HG03108 (cell line): ENCODE measurements around the gene GRAPL.
A peak's percentile ranks its signal among the peaks of the same experiment; 100 is the strongest.
"Not testable (repeated sequence)": the region's sequence is repeated elsewhere in the genome, so short reads cannot be mapped to it uniquely, and the experiment has no call there.

Source experiments
- ATAC-seq: cut with Tn5 transposase; IDR thresholded peaks from one replicate; pipeline ENCODE4 v1.9.1; 2021; ENCODE audit warnings: moderate library complexity; ENCODE audit not compliant: unreplicated experiment

The GRAPL gene

DNA sequence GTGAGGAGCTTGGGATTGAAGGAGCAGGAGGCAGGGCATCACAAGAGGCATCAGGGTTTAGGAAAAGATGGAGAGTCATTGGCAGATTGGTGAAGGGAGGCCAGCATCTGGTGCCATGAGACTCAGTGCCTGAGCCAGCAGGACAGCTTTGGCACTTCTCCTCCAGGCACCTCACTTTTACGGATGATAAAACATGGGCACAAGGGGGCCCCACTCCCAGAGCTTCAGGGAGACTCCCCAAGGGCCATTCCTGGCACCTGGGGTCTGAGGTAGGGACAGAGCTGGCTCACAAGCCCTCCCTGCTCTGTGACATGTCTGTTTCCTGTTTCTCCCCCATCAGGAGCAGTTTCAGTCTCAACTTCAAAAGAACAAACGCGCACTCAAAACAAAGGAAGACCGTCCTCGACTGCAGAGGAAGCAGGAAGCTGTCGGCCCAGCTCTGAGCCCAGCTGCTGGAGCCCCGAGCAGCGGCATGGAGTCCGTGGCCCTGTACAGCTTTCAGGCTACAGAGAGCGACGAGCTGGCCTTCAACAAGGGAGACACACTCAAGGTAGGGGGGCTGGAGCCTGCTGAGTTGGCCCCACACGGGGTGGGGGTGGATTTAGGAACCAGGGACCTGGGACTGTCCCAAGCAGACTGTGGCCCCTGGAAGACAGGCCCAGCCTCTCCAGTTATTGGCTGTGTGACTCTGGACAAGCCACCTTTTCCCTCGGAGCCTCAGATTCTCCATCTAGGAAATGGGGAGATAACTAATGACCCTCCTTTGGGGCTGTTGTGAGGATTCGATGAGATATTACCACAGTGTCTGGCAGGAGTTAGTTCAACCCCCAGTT, at the start of gene GRAPL:
GRAPL (plus strand) TSS at position 442 of the 833 bp plus-strand sequence; CDS start at position 473, 31 bp downstream.
- ATAC-seq = not testable (repeated sequence)

- not testable (repeated sequence) for ATAC-seq
Observed at GRCh38 chr17:19088804-19089685, 38.3 kb upstream of the GRAPL start.

- not testable (repeated sequence) for ATAC-seq
Observed at GRCh38 chr17:19090058-19090772, 37.2 kb upstream of the GRAPL start.

DNA sequence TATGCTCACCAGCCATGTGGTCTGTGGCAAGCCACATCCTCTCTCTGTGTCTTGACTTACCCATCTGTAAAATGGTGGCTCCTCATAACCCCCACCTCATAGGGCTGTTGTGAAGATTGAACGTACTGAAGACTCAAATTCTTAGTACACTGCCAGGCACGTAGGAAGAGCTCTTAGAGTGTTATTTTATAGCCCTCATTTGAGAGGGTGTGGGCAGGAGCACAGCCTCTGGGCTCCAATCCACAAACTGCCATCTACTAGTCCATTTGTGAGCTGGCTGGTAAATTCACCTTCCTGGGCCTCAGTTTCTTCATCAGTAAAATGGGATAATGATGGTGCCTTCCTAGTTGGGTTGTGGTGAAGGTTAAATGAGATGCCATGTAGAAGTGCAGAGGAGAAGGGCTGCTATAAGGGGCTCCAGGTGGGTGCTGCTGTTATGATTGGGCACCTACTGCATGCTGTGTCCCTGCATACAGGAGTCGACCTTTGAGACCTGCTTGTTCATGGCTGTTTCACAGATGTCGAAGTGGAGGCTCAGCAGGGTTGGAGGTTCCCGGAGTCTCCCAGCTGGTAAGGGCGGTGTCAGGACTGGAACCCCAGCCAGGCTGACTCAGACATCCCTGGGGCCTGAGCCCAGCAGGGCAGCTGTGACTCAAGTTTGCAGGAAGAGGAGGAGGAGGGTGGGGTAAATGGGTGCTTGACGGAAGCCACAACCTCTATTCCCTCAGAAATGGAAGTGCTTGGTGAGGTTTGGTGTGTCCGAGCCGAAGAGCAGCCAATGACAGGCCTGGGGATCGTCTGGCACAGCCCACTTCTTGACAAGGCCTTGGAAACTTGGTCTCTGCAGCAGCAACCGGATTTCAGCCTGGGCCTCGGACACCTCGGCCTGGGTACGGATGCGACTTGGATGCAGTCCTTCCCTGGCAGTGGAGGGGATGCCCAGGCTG, 34.4 kb upstream of the GRAPL start:
- not testable (repeated sequence) for ATAC-seq

DNA sequence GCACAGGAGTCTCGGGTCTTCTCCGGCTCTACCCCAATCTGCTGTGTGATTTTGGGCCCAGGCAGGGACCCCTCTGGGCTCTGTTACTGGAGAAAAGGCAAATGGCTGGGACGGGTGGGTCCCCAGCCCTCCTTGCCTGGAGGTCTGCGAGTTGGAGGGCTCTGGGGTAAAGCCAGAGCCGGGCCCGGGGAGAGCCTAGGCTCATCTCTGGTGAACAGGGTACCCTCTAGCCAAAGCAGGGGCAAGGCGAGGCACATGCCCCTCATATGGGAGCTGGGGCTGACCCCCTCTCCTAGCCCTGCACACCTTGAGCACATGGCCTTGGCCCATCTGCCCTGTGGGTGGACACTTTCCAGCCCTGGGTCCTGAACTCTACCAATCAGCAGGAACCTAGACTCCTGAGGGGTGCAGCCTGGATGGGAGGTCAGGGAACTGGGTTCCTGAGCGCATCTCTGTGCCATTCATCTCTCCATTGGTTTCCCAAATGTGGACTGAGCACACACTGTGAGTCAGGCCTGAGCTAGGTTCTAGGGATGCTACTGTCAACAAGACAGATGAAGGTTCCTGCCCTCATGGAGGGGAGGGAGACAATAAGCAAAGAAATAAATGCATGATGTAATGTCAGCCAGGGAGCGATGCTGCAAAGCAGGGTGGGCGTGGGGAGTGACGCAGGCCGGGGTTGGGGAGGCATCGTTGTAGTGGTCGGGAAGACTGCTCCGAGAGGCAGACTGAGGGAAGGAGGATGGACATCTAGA, 33.5 kb upstream of the GRAPL start:
- ATAC-seq = not testable (repeated sequence)

DNA sequence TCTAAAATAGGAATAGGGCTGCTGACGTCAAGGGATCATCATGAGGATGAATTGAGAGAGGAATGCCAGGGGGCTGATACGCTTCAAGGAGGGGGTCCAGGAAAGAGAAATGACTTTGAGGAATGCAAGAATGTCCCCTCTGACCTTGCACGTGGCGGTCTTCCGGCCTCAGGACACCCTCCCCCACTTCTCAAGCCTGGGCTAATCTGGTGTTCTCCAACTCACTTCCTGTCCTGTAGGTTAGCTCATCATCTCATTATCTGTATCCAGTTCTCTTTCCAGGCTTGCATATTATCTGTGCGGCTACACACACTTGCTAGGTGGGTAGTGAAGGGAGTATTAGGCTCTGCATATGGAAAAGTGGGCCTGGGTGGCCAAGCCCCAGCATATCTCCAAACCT, 18.9 kb upstream of the GRAPL start:
- not testable (repeated sequence) for ATAC-seq

DNA sequence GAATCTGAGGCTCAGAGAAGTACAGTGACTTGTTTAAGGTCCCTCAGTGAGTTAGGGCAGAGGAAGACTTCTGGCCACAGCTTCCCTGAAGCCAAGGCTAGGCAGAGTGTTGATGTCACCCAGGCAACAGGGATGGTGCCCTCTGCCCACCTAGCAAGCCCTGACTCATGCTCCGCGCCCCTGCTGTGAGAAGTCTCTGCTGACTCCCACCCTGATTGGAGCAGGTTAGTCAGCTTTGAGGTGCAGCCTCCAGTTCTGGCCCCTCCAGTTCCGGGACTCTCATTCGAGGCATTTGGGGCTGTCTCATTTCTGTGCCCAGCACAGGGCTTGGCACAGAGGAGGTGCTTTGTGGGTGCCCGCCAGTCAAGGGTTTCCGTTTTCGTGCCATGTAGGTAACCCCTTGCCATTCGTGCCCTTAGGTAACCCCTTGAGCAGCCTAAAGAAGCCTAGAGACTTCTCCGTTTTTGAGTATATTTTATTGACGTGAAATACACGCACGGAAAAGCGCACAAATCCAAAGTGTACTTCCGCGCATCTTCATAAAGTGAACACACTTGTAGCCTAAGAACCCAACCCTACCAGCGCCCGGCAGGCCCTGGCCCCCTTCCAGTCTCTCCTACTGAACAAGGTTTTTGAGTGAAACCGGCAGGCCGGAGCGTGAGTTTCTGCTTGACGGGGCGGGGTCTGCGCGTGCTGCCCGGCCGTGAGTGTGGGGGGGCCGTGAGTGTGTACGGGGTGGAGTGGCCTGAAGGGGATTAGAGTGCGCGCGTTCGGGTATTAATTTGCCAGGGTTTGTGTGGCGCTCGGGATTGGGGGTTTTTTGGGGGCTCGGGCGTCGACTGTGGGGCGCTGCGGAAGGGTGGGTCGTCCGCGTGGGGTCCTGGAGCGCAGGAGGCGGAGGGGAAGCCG, 16.9 kb upstream of the GRAPL start:
- not testable (repeated sequence) for ATAC-seq

DNA sequence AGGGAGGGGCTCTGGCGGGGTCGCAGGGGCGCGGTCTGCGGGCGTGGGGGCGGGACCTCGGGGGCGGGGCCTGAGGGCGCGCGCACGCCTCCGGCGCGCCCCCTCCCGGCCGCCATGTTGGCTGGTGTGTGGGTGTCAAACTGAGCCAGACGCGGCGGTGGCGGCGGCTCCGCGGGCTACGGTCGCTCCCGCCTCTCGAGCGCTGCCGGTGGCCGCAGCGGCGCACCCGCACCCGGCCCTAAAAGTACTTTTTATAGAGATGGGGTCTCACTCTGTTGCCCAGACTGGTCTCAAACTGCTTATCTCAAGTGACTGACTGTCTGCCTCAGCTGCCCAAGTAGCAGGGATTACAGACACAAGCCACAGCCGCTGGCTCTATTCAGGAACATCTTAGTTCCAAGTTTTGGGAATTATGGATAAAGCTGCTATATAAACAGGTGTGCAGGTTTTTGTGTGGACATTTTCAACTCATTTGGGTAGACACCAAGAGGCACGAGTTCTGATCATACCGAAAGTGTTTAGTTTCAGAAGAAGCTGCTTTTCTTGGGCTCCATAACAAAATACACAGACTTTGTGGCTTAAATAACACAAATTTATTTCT, 16.2 kb upstream of the GRAPL start:
- ATAC-seq = peak; percentile 89

DNA sequence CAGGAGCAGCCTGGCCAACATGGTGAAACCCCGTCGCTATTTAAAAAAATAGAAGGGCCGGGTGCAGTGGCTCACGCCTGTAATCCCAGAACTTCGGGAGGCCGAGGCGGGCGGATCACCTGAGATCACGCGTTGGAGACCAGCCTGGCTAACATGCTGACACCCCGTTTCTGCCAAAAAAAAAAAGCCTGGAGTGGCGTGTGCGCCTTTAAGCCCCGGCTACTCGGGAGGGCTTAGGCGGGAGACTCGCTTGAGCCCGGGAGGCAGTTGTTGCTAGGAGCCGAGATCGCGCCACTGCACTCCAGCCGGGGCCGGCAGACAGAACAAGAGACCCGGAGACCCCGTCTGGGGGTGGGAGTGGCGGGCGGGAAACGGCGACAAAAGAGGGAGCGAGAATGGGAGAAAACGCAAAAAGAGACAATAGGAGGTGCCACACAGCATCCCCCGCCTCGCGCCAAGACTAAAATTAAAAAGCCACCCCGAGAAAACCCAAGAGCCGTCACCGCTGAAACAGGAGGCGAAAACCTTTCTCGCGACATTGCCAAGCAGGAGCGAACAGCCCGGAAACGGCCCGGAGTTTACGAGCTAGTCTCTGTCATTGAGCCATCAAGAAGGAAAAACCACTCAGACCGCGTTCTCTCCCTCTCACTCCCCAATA, 15.5 kb upstream of the GRAPL start:
- ATAC-seq = not testable (repeated sequence)

DNA sequence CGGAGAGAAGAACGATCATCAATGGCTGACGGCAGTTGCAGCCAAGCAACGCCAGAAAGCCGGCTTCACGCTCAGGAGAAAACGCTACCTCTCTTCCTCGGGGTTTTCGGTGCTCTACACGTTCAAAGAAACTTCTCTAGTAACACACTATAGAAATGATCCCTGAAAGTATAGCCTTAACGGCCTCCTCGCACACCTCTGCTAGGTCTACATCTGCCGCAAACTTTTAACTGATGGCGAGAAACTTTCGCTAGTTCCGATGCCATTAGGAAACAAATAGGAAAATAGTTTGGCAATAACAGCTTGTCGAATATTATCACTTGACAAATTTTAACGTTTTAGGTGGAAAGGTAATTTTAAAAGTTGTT, 14.9 kb upstream of the GRAPL start:
- not testable (repeated sequence) for ATAC-seq

DNA sequence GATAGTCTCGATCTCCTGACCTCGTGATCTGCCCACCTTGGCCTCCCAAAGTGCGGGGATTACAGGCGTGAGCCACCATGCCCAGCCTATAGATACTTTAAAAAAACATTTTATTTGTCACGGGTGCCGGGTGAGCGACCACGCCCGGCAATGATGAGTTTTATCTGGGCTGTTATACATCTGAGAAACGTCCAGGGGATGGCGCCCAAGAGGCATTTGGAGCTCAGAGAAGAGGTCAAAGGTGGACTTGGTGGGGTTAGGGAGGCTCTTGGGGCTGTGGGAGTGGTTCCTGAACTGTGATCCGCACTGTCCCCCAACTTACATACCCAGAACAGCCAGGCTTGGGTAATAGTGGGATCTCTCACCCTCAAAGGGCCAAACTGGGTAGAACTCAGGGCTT, 8.7 kb upstream of the GRAPL start:
- ATAC-seq = peak; percentile 50

DNA sequence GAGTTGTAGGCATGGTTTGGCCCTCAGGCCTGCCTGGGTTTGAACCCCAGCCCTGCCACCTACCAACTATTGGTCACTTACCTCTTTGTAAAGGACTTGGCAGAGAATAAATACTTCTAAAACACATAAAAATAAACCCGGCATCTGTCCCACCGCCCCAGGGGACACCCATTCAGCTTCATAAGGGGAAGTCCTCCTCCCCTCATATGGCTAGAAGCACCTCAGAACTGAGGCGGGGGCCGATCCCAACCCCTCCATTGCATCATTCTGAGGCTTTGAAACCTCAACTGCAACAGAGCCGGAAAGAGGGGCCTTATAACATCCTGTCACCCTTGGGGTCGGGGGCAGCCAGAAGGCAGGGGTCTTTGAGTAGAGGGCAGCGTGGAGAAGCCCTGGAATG, 2.1 kb upstream of the GRAPL start:
- not testable (repeated sequence) for ATAC-seq

DNA sequence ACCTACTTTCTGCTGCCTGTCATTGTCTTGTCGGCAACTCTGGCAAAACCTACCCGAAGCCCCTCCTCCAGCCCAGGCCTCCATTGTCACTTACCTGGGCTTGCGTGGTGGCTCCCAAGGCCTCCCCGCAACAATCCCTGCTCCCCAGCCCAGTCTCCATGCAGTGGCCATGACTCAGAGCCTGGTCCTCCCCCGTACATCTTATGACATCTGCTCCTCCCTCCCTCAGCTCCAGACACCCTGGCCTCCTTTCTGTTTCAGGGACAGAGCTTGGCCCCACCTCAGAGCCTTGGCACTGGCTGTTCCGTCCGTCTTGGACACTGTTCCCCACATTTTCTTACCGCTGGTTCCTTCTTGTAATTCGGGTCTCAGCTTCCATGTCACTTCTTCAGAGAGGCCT, 2.1 kb downstream of the GRAPL start:
- not testable (repeated sequence) for ATAC-seq

DNA sequence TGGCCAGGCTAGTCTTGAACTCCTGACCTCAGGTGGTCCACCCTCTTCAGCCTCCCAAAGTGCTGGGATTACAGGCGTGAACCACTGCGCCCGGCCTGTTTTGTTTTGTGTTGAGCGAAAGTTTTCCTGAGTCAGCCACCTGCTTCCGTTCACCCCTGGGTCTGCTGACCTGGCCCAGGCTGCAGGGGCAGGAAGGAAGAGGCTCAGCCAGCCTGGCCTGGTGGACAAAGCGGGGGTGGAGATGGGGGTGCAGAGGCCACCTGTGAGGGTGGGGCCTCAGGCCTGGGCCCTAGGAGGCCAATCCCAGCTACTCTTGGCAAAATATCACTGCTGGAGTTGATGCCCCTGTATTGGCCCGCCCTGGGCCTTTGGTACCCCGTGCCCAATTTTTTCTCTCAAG, 3.7 kb downstream of the GRAPL start:
- ATAC-seq = peak; percentile 35

GRCh38 chr17:19131772-19132171, 4.4 kb downstream of the GRAPL start:
- not testable (repeated sequence) for ATAC-seq

DNA sequence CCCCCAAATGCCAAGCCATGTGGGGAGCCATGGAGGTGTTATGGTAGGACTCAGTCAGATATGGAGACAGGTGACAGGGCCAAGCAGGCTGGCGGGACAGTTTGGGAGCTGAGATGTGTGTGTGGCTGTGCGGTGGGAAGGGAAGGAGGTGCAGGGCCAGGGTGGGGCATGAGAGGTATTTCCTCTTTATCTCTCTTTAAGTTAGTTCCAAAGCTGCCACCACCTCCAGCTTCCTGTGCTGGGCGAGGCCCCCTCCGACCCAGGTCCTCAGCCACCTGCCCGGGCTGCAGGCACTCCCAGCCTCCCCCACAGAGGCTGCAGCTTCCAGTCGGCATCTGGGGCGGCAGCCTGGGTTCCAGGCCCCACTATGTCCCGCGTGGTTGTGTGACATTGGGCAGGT, 6.4 kb downstream of the GRAPL start:
- ATAC-seq = not testable (repeated sequence)

GRCh38 chr17:19135391-19135790, 8.0 kb downstream of the GRAPL start:
- not testable (repeated sequence) for ATAC-seq
